CD4-positive, alpha-beta T cell treated with Interleukin-12 subunit alpha and Interleukin-12 subunit beta, for 1 hour (primary cell): ENCODE results near the gene MAPK10.
A peak's percentile ranks its signal among the peaks of the same experiment; 100 is the strongest.
"Not testable (repeated sequence)": the region's sequence is repeated elsewhere in the genome, so short reads cannot be mapped to it uniquely, and the experiment has no call there.

Source experiments
- DNase-seq: peaks from one replicate; pipeline ENCODE4 v3.0.0-alpha.2; 2020

The MAPK10 gene

GRCh38 chr4:86021671-86022070 lies 338.2 kb downstream of the MAPK10 start:
- not testable (repeated sequence) for DNase-seq

- DNase-seq = no peak
Observed at GRCh38 chr4:86019906-86020305, 339.9 kb downstream of the MAPK10 start.

- no peak for DNase-seq
Observed at GRCh38 chr4:86019362-86019761, 340.5 kb downstream of the MAPK10 start.

GRCh38 chr4:86015412-86016350 lies 344.2 kb downstream of the MAPK10 start:
- no peak for DNase-seq

- DNase-seq = no peak
Observed at GRCh38 chr4:86014599-86014998, 345.3 kb downstream of the MAPK10 start.

- DNase-seq = no peak
Observed at GRCh38 chr4:86013621-86014020, 346.2 kb downstream of the MAPK10 start.

- no peak for DNase-seq
Observed at GRCh38 chr4:86011117-86011516, 348.7 kb downstream of the MAPK10 start.

GRCh38 chr4:86007042-86007441 lies 352.8 kb downstream of the MAPK10 start:
- no peak for DNase-seq

- DNase-seq = no peak
Observed at GRCh38 chr4:86006057-86006456, 353.8 kb downstream of the MAPK10 start.

- no peak for DNase-seq
Observed at GRCh38 chr4:86004030-86004429, 355.8 kb downstream of the MAPK10 start.

- DNase-seq = no peak
Observed at GRCh38 chr4:86001591-86001990, 358.3 kb downstream of the MAPK10 start.

- no peak for DNase-seq
Observed at GRCh38 chr4:85995361-85995760, 364.5 kb downstream of the MAPK10 start.

GRCh38 chr4:85994576-85994975 lies 365.3 kb downstream of the MAPK10 start:
- DNase-seq = no peak

- no peak for DNase-seq
Observed at GRCh38 chr4:85993641-85994040, 366.2 kb downstream of the MAPK10 start.

GRCh38 chr4:85986266-85986665 lies 373.6 kb downstream of the MAPK10 start:
- DNase-seq = no peak

- DNase-seq = no peak
Observed at GRCh38 chr4:85979276-85979675, 380.6 kb downstream of the MAPK10 start.

- no peak for DNase-seq
Observed at GRCh38 chr4:85970535-85970934, 389.3 kb downstream of the MAPK10 start.

GRCh38 chr4:85968945-85969819 lies 390.7 kb downstream of the MAPK10 start:
- DNase-seq = peak; percentile 1

GRCh38 chr4:85967872-85968271 lies 392.0 kb downstream of the MAPK10 start:
- no peak for DNase-seq

- DNase-seq = no peak
Observed at GRCh38 chr4:85966373-85966772, 393.5 kb downstream of the MAPK10 start.

GRCh38 chr4:85965529-85965928 lies 394.3 kb downstream of the MAPK10 start:
- DNase-seq = no peak

- not testable (repeated sequence) for DNase-seq
Observed at GRCh38 chr4:85965017-85965416, 394.8 kb downstream of the MAPK10 start.

- no peak for DNase-seq
Observed at GRCh38 chr4:85964298-85964697, 395.6 kb downstream of the MAPK10 start.

GRCh38 chr4:85963231-85963630 lies 396.6 kb downstream of the MAPK10 start:
- DNase-seq = no peak
